GM12872 (cell line): ENCODE measurements around the gene P2RY4.

ENCODE experiments used
- CTCF ChIP-seq: IDR thresholded peaks from 3 replicates; pipeline ENCODE4 v1.5.1; 2011; ENCODE audit warnings: low read depth, mild to moderate bottlenecking, low read length, moderate library complexity; ENCODE audit not compliant: insufficient read depth

The P2RY4 gene

GRCh38 chrX:70254909-70255308 lies 5.1 kb downstream of the P2RY4 start:
- TF ChIP-seq CTCF = no peak

- no peak for TF ChIP-seq CTCF
These were observed 6.0 kb downstream of the P2RY4 start for GRCh38 chrX:70254063-70254400.

GRCh38 chrX:70253377-70254062 lies 6.5 kb downstream of the P2RY4 start:
- TF ChIP-seq CTCF = no peak

GRCh38 chrX:70252491-70252890 lies 7.5 kb downstream of the P2RY4 start:
- TF ChIP-seq CTCF = no peak

GRCh38 chrX:70247252-70247651 lies 12.8 kb downstream of the P2RY4 start:
- no peak for TF ChIP-seq CTCF

- TF ChIP-seq CTCF = no peak
These were observed 15.1 kb downstream of the P2RY4 start for GRCh38 chrX:70244881-70245280.

GRCh38 chrX:70241501-70241900 lies 18.5 kb downstream of the P2RY4 start:
- TF ChIP-seq CTCF = no peak
